GM19438 (cell line): ENCODE measurements around the gene DEF6.
A peak's percentile ranks its signal among the peaks of the same experiment; 100 is the strongest.

Experiments
- ATAC-seq: cut with Tn5 transposase; IDR thresholded peaks from one replicate; pipeline ENCODE4 v1.9.1; 2021; ENCODE audit warnings: low read depth; ENCODE audit not compliant: unreplicated experiment

Gene DEF6, protein sequence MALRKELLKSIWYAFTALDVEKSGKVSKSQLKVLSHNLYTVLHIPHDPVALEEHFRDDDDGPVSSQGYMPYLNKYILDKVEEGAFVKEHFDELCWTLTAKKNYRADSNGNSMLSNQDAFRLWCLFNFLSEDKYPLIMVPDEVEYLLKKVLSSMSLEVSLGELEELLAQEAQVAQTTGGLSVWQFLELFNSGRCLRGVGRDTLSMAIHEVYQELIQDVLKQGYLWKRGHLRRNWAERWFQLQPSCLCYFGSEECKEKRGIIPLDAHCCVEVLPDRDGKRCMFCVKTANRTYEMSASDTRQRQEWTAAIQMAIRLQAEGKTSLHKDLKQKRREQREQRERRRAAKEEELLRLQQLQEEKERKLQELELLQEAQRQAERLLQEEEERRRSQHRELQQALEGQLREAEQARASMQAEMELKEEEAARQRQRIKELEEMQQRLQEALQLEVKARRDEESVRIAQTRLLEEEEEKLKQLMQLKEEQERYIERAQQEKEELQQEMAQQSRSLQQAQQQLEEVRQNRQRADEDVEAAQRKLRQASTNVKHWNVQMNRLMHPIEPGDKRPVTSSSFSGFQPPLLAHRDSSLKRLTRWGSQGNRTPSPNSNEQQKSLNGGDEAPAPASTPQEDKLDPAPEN

DNA sequence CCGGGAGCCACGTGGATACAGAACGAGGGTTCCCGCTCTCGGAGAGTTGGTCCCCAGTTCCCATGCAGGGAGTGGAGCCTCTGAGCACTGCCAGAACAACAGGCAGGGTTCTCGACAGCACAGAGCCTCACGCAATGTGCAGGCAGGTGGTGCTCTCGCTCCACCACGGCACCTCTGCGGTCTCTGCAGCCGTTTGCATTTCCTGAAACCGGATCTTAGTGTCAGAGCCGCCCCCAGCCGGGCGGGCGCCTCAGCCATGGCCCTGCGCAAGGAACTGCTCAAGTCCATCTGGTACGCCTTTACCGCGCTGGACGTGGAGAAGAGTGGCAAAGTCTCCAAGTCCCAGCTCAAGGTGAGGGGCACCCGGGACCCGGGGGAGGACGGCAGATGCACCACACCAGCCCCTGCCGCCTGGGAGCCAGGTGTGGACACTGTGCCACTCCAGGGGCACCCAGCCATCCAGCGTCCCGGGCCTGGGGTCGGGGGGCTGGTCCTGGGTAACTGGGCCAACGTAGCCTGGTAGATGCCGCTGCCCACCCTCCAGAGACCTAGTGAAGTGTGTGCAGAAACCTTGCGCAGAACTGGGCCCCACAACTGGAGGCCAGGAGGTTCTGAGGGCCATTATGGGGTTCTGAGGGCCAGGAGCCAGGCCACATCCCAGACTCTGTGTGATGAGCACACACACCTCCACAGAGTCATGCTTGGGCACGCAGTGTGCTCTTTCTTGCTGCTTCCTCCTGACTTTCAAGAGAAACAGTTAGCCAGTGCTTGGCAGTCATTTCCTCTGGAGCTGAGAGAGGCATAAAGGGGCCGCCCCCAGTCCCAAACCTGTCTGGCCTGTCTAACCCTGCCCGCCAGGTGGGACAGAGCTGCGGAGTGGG is at the start of gene DEF6:
TSS of gene DEF6 (plus strand) at position 218 of the 881 bp plus-strand sequence. CDS start at position 257, 39 bp downstream.
- ATAC-seq: peak; percentile 79

DNA sequence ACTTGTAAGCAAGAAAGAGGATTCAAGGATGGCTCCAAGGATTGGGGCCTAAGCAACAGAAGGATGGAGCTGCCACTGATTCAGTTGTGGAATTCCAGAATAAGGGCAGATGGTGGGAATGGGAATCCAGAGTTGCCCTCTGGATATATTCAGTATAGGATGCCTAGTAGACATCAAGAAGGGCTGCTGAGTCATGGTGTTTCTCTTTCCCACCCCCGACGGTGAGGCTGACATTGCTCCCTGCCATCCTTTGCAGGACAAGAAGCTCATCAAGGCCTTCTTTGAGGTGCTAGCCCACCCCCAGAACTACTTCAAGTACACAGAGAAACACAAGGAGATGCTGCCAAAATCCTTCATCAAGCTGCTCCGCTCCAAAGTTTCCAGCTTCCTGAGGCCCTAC is 49.3 kb upstream of the DEF6 start:
- no peak for ATAC-seq

GRCh38 chr6:35248965-35249364 is 48.7 kb upstream of the DEF6 start:
- ATAC-seq: no peak

GRCh38 chr6:35251949-35252348 is 45.7 kb upstream of the DEF6 start:
- ATAC-seq: no peak

GRCh38 chr6:35253249-35253648 is 44.4 kb upstream of the DEF6 start:
- ATAC-seq: no peak

DNA sequence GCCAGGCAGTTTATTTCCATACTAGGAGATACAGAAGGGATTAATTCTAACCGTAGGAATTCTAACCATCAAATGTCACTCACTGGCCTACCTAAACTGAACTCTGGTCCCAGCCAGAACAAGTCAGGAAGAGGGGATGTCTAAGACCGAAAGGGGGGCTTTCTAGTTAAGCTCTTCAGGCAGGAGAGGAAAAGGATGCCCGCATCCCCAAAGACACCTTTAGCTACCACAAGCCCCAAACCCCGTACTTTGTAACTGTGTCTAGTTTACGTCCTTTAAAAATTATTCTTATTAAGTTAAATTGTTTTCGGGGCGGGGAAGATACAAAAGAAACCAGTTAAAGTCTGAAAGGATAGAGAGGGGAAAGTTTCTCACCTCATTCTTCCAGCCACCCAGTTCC is 39.3 kb upstream of the DEF6 start:
- no peak for ATAC-seq

DNA sequence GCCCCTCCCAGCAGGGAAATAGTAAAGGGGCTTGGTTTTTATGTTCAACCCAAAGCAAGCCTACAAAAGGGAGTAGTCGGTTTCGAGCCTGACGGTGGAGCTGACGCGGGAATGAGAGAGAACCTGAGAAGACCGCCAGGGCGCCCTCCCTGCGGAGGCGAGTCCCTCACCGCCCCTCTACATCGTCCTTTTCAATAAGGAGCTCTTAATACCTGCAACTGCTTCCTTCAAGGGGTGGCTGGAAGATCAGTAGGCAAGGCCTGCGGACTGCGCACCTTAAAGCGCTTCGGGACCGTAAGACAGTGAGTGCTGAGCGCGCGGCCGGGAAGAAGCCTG is 38.8 kb upstream of the DEF6 start:
- ATAC-seq: peak; percentile 8

DNA sequence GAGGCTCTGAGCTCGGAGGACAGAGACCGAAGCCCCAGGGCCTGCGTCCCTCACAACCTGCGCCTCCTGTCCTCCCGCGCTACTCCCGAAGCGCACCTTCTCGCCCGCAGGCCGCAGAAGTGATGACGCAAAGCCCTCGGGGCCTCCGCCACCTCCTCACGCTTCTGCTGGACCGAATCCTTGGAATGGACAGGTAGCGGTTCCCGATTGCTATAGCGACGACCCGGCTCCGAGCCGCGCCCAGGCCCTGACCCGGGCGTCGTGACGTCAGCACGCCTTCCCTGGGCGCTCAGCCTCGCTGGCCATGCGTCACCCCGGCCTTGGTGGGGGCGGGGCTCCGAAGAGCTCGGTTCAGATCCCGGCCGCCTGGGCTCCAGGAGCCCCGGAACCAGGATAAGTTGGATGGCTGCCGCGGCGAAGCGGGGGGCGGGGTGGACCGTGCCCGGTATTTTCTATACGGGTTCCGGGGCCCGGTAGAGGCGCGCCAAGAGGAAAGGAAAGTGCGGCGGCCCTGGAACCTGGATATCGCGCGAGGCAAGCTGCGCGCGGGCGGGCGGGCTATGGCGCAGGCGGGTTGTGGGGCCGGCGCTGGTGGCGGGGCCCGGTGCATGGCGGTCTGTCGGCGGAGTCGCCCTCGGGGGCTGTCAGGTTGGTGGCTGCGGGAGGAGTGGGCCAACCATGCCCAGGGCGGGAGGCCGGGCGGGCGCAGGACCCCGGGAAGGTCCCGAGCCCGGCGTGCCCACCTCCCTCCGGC is 38.2 kb upstream of the DEF6 start, which contains the start of gene ZNF76:
TSS of gene ZNF76 (plus strand) at position 542 of the 754 bp plus-strand sequence. CDS start 21,417 bp downstream, outside the sequence.
- ATAC-seq: peak; percentile 85

- peak; percentile 19 for ATAC-seq
Measured at GRCh38 chr6:35259948-35260590, 37.5 kb upstream of the DEF6 start.

DNA sequence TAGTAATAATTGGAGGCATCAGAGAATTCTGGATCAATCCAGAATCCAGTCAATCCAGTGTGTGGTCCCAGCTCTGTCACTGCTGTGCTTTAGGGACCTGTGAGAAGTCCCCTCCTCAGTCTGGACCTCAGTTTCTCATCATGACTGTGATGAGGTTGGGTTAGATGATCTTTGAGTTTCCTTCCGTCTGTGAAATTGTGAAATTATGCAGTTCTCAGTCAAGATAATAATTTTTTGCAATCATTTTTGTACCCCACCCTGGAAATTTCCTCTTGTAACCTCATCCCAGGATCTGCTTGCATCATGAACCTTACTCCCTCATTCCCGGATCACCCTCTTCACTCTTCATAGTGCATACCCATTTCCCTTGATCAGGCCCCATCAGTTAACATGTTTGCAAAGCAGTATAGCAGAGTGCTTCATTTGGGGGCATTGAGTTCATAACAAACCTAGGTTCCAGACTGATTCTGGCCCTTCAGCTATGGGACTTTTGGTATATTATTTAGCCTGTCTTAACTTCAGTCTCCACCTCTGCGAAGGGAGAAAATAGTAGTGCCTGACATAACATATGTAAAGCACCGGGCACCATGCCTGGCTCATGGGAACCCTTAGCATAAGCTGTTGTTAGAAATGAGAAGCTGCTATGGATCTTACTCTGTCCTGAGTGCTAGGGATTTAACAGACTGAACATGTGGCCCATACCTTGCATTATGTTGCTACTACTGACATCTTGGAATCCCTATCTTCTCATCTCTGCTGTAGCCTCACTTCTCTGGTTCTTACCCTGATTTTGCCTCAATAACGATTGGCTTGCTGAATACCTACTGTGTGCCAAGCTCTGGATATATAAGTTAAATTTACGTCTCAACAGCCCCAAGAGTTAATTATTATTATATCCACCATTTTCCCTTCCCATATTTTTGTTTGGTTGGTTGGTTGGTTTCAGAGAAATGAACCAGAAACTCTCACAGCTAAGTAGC is 36.7 kb upstream of the DEF6 start:
- ATAC-seq: no peak

DNA sequence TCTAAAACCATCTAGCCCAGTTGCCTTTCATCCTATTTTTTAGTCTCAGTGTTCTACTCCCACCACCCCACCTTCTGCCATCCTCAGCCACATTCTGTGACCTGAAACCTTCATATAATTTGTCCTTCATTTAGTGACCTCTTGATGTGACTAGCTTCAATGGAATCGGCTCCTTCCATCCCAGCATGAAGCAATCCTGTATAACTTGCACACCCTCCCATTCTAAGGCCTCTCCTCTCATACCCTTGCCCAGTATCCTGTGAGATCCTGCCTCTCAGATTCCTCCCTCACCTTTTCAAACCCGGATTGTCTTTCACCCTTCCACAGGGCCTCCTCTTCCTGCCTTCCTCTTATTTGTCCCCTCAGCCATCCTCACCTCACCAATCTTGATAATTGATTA is 35.0 kb upstream of the DEF6 start:
- no peak for ATAC-seq

DNA sequence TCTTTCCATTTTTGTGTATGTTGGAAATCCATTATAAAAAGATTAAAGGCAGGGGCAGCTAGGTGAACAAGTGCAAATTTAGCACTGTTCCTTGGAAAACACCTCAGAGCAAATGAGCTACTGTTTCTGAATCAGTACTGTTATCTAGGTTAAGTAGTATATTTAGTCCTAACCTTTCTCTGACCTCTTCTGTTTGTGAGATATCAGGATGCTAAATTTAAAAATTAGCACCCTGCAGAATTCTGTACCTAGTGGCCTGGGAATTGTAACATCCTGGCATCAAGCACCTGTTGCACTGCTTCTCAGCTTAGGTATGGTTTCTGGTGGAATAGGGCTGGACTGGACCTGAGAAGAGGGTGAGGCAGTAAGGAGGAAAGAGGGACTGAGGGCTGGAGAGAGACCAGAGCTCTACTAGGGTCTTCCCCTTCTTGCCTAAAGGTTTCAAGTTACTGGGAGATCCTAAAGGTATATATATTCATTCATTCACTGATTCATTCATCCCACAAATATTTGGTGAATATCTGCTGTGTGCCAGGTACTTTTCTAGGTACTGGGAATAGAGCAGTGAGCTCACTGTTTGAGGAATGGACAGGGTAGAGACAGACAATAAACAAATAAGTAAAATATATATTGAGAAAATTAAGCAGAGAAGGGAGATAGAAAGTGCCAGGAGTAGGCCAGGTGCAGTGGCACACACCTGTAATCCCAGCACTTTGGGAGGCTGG is 32.9 kb upstream of the DEF6 start:
- ATAC-seq: no peak

- ATAC-seq: no peak
Measured at GRCh38 chr6:35265523-35265922, 32.1 kb upstream of the DEF6 start.

- no peak for ATAC-seq
Measured at GRCh38 chr6:35267446-35267845, 30.2 kb upstream of the DEF6 start.

- ATAC-seq: no peak
Measured at GRCh38 chr6:35267897-35268296, 29.7 kb upstream of the DEF6 start.

GRCh38 chr6:35272005-35272404 is 25.6 kb upstream of the DEF6 start:
- no peak for ATAC-seq

DNA sequence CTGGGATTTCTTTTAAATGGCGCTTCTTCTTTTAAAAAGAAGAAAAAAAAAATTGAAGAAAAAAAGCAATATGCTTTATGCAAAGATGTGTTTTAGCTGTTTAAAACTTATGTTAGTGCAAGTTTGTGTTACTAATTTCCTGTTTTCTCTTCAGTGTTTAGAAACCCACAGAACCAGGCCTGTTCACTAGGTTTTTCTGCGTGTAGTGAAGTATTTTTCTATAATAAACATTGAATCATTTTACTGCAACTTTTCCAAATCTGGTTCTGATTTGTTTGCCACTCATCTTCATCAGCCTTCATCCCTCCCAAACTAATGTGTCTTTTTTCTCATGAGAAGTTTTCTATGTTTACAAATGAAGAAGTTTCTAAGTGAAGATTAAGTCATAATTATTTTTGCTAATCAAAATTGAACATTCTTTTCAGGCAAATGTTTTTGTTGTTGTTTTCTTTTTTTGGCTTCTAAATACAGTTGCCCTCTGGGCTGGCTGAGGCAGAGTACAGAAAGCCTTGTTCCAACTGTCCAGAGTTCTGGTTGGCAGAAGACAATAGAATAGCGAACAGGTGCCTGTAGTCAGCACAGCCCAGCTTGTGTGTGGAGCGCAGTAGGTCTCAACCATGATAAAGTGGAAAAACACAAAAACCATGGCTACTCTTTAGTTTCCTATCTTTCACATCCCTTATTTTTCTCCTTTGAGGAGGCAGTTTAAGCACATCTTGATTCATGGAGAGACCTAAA is 23.6 kb upstream of the DEF6 start:
- ATAC-seq: no peak
